Uterus (tissue), 2 donors: ENCODE data around the gene NIN.

Source experiments
- CTCF ChIP-seq, 4 experiments: fragments of 200-600 bp in 2 of 4; fragments of 450-650 bp in 2 of 4; sonication (generic) in 2 of 4; IDR thresholded peaks; one replicate each; pipeline ENCODE4 v1.5.1; 2016 to 2019; ENCODE audit warnings: antibody characterized with exemption in 4 of 4, mild to moderate bottlenecking in 2 of 4, moderate library complexity in 1 of 4
- POLR2A ChIP-seq, 2 donors: fragments of 450-650 bp; IDR thresholded peaks; one replicate each; pipeline ENCODE4 v1.6.1; 2016; ENCODE audit warnings: antibody characterized with exemption in 2 of 2, mild to moderate bottlenecking in 1 of 2, moderate library complexity in 1 of 2

- TF ChIP-seq POLR2A (IDR thresholded peaks at IDR 0.05) (no peak), CTCF (IDR thresholded peaks at IDR 0.05) (no peak)
Measured at GRCh38 chr14:50676814-50677516, 154.0 kb downstream of the NIN start.
